ENCODE measurements around the gene ZNF652. TPM values are rescaled to one million over a fixed set of nuclear protein-coding genes. Genes with fewer than 3 reads are reported as not detected.
"Not testable (repeated sequence)": the region's sequence is repeated elsewhere in the genome, so short reads cannot be mapped to it uniquely, and the experiment has no call there.

Gene ZNF652
- total RNA-seq, 1 donor from 2014 or later, result 52.7 TPM

- TF ChIP-seq CTCF (IDR thresholded peaks at IDR 0.05; ENCODE audit: unreplicated experiment), result no peak
- Mint-ChIP-seq H3K27ac (no peak overlapping the region), H3K4me3 (ENCODE audit: low read depth) (no peak overlapping the region), H3K9me3 (ENCODE audit: low read depth) (no peaks in the 10 kb centered on the region), H3K36me3 (ENCODE audit: insufficient read depth) (no peaks in the 10 kb centered on the region), H3K4me1 (ENCODE audit: low read depth) (peaks cover 1% of the 10 kb centered on the region), H3K27me3 (no peaks in the 10 kb centered on the region)
- no peak for DNase-seq (ENCODE audit: low spot score, unreplicated experiment)
These were observed 84.0 kb downstream of the ZNF652 start for GRCh38 chr17:49278076-49278475.

- DNase-seq (ENCODE audit: low spot score, unreplicated experiment), result no peak
- no peaks in the 10 kb centered on the region for H3K36me3 Mint-ChIP-seq (ENCODE audit: insufficient read depth)
- no peak overlapping the region for H3K4me3 Mint-ChIP-seq (ENCODE audit: low read depth)
- H3K4me1 Mint-ChIP-seq (ENCODE audit: low read depth), result peaks cover 1% of the 10 kb centered on the region
- H3K27me3 Mint-ChIP-seq, result no peaks in the 10 kb centered on the region
- H3K27ac Mint-ChIP-seq, result no peak overlapping the region
- no peaks in the 10 kb centered on the region for H3K9me3 Mint-ChIP-seq (ENCODE audit: low read depth)
- TF ChIP-seq CTCF (IDR thresholded peaks at IDR 0.05; ENCODE audit: unreplicated experiment), result no peak
These were observed 84.4 kb downstream of the ZNF652 start for GRCh38 chr17:49277638-49278037.

- not testable (repeated sequence) for H3K4me3 Mint-ChIP-seq (ENCODE audit: low read depth); H3K9me3 Mint-ChIP-seq (ENCODE audit: low read depth); H3K27ac Mint-ChIP-seq; H3K4me1 Mint-ChIP-seq (ENCODE audit: low read depth); H3K27me3 Mint-ChIP-seq; H3K36me3 Mint-ChIP-seq (ENCODE audit: insufficient read depth); DNase-seq (ENCODE audit: low spot score, unreplicated experiment)
These were observed 86.1 kb downstream of the ZNF652 start for GRCh38 chr17:49275981-49276380.

- no peaks in the 10 kb centered on the region for H3K9me3 Mint-ChIP-seq (ENCODE audit: low read depth)
- DNase-seq (ENCODE audit: low spot score, unreplicated experiment), result no peak
- no peak overlapping the region for H3K27ac Mint-ChIP-seq
- H3K4me1 Mint-ChIP-seq (ENCODE audit: low read depth), result no peaks in the 10 kb centered on the region
- no peaks in the 10 kb centered on the region for H3K27me3 Mint-ChIP-seq
- H3K4me3 Mint-ChIP-seq (ENCODE audit: low read depth), result no peak overlapping the region
- no peaks in the 10 kb centered on the region for H3K36me3 Mint-ChIP-seq (ENCODE audit: insufficient read depth)
- no peak for TF ChIP-seq CTCF (IDR thresholded peaks at IDR 0.05; ENCODE audit: unreplicated experiment)
These were observed 92.7 kb downstream of the ZNF652 start for GRCh38 chr17:49269356-49269755.

- H3K4me1 Mint-ChIP-seq (ENCODE audit: low read depth), result no peaks in the 10 kb centered on the region
- no peaks in the 10 kb centered on the region for H3K27me3 Mint-ChIP-seq
- H3K27ac Mint-ChIP-seq, result no peak overlapping the region
- H3K4me3 Mint-ChIP-seq (ENCODE audit: low read depth), result no peak overlapping the region
- no peaks in the 10 kb centered on the region for H3K9me3 Mint-ChIP-seq (ENCODE audit: low read depth)
- no peak for DNase-seq (ENCODE audit: low spot score, unreplicated experiment)
- TF ChIP-seq CTCF (IDR thresholded peaks at IDR 0.05; ENCODE audit: unreplicated experiment), result no peak
- no peaks in the 10 kb centered on the region for H3K36me3 Mint-ChIP-seq (ENCODE audit: insufficient read depth)
These were observed 94.1 kb downstream of the ZNF652 start for GRCh38 chr17:49267912-49268311.

GRCh38 chr17:49266233-49266632 lies 95.8 kb downstream of the ZNF652 start:
- Mint-ChIP-seq H3K36me3 (ENCODE audit: insufficient read depth) (no peaks in the 10 kb centered on the region), H3K27ac (no peak overlapping the region), H3K27me3 (peaks cover 10% of the 10 kb centered on the region), H3K4me1 (ENCODE audit: low read depth) (no peaks in the 10 kb centered on the region), H3K4me3 (ENCODE audit: low read depth) (no peak overlapping the region), H3K9me3 (ENCODE audit: low read depth) (no peaks in the 10 kb centered on the region)
- no peak for TF ChIP-seq CTCF (IDR thresholded peaks at IDR 0.05; ENCODE audit: unreplicated experiment)
- DNase-seq (ENCODE audit: low spot score, unreplicated experiment), result no peak

- not testable (repeated sequence) for H3K9me3 Mint-ChIP-seq (ENCODE audit: low read depth); H3K36me3 Mint-ChIP-seq (ENCODE audit: insufficient read depth); H3K27ac Mint-ChIP-seq; H3K4me3 Mint-ChIP-seq (ENCODE audit: low read depth); DNase-seq (ENCODE audit: low spot score, unreplicated experiment); H3K4me1 Mint-ChIP-seq (ENCODE audit: low read depth)
- H3K27me3 Mint-ChIP-seq, result peaks cover 28% of the 10 kb centered on the region
These were observed 100.5 kb downstream of the ZNF652 start for GRCh38 chr17:49261540-49261939.
